Cortex of kidney (tissue), 1 donor: ENCODE results near the gene ZNF394.

Source experiments
- DNase-seq: peaks from one replicate; lab custom pipeline; 2025; lab: John Stamatoyannopoulos, UW

ZNF394 gene

GRCh38 chr7:99449326-99449725, 50.8 kb downstream of the ZNF394 start:
- no peak for DNase-seq

DNA sequence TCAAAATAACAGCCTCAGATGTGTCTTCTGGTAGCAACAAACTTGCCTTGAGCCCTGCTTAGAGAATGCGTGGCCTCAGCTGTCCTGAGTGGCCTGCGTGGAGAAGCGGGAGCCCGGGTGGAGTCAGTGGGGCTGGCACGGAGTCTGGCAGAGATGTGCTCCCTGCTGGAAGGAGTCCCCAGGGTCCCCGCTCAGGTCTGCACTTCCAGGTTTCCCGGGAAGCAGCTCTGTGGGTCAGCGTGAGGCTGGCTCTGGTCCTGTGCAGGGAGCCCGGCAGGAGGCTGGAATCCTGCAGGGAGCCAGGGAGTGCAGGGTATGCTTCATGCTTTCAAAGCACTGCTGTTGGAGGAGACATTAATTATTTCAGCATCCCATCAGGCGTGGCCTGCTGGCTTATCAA, 51.2 kb downstream of the ZNF394 start:
- no peak for DNase-seq

GRCh38 chr7:99447943-99448342, 52.1 kb downstream of the ZNF394 start:
- no peak for DNase-seq

- DNase-seq: no peak
Measured at GRCh38 chr7:99446096-99446495, 54.0 kb downstream of the ZNF394 start.
